ENCODE data around the gene METTL2A.

DNA sequence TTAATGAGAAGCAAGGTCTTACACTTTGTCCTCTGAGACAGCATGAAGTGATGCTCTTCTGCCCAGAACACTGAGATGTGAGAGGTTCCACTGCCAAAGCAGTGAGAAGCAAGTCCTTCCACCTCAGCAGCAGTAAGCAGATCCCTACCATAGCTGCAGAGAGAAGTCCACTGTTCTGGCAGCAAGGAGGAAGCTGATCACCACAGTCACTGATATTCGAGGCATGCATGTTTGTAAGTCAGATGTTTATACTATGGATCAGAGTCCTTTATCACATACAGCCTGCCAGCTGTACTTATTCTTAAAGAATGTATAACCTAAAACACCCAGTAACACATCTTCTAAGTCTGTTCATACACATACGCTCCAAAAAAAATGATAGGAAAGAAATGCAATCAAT, 18.2 kb upstream of the METTL2A start:
- TF ChIP-seq EZH2 (IDR thresholded peaks at IDR 0.05; ENCODE audit: insufficient read depth, poor library complexity, severe bottlenecking) (no peak), EZH2phosphoT487 (IDR thresholded peaks at IDR 0.05; ENCODE audit: insufficient read depth, low read depth) (no peak)

All from GM23248 (cell line).